Karpas-422 (cell line): ENCODE results near the gene TMEM37. TPM values are rescaled to one million over a fixed set of nuclear protein-coding genes. Genes with fewer than 3 reads are reported as not detected.
A peak's percentile ranks its signal among the peaks of the same experiment; 100 is the strongest.

ENCODE experiments used
- DNase-seq: peaks from one replicate; pipeline ENCODE4 v3.0.0-alpha.2; 2015
- H2AFZ ChIP-seq: fragments of 200-600 bp; sonication (generic); 2 replicates; pipeline ENCODE4 v1.6.1; 2014; ENCODE audit warnings: antibody characterized with exemption, low read length, mixed read lengths
- H3K27ac ChIP-seq: fragments of 200-600 bp; sonication (generic); 2 replicates; pipeline ENCODE4 v1.5.1; 2014; ENCODE audit warnings: mild to moderate bottlenecking, low read length, moderate library complexity
- H3K27me3 ChIP-seq: fragments of 200-600 bp; sonication (generic); 2 replicates; pipeline ENCODE4 v1.6.1; 2014; ENCODE audit warnings: low read length, mixed read lengths
- H3K36me3 ChIP-seq: fragments of 200-600 bp; sonication (generic); 2 replicates; pipeline ENCODE4 v1.6.1; 2014; ENCODE audit warnings: low read length, mixed read lengths; ENCODE audit not compliant: insufficient read depth
- H3K4me1 ChIP-seq: fragments of 200-600 bp; sonication (generic); 2 replicates; pipeline ENCODE4 v1.6.1; 2014; ENCODE audit warnings: mild to moderate bottlenecking, low read length, mixed read lengths
- H3K4me2 ChIP-seq: fragments of 200-600 bp; sonication (generic); 2 replicates; pipeline ENCODE4 v1.6.1; 2014; ENCODE audit warnings: low read length, low read depth, mild to moderate bottlenecking; ENCODE audit not compliant: poor library complexity, severe bottlenecking
- H3K4me3 ChIP-seq: fragments of 200-600 bp; sonication (generic); 2 replicates; pipeline ENCODE4 v1.5.1; 2014; ENCODE audit warnings: mild to moderate bottlenecking, antibody characterized with exemption, low read length, mixed read lengths
- H3K79me2 ChIP-seq: fragments of 200-600 bp; sonication (generic); 2 replicates; pipeline ENCODE4 v1.6.1; 2014; ENCODE audit warnings: mild to moderate bottlenecking, low read length, mixed read lengths
- H3K9ac ChIP-seq: fragments of 200-600 bp; sonication (generic); 2 replicates; pipeline ENCODE4 v1.6.0; 2014; ENCODE audit warnings: low read length
- H3K9me2 ChIP-seq: fragments of 200-600 bp; sonication (generic), shearing (Covaris generic); replicated peaks from 2 replicates; pipeline ENCODE4 v1.6.0; 2014; ENCODE audit warnings: mild to moderate bottlenecking, low read length, moderate library complexity; ENCODE audit not compliant: insufficient read depth
- H3K9me3 ChIP-seq: fragments of 300-700, 200-600 bp; sonication (generic); 2 replicates; pipeline ENCODE4 v1.6.1; 2014; ENCODE audit warnings: low read length, mixed read lengths
- H4K20me1 ChIP-seq: fragments of 200-600 bp; sonication (generic); 2 replicates; pipeline ENCODE4 v1.6.1; 2014; ENCODE audit warnings: mild to moderate bottlenecking, antibody characterized with exemption, low read length, low read depth; ENCODE audit not compliant: insufficient read depth
- total RNA-seq: library from RNA; depleted of rRNA; stranded (reverse); fragments of >200 nt; shearing (Covaris generic); gene quantifications from 2 replicates; pipeline ENCODE4 v1.2.3, GENCODE V29; 2014; ENCODE audit warnings: low replicate concordance

Gene TMEM37
- total RNA-seq, 1 experiment from 2014 or later, result not detected

GRCh38 chr2:119440501-119440870 lies 8.8 kb downstream of the TMEM37 start:
- H3K27me3 ChIP-seq, result no peaks in the 10 kb centered on the region

GRCh38 chr2:119440873-119441272 lies 9.2 kb downstream of the TMEM37 start:
- Histone ChIP-seq H3K27me3 (no peaks in the 10 kb centered on the region), H4K20me1 (peaks cover 15% of the 10 kb centered on the region; the same call in 1 of the 2 replicates), H3K4me1 (peaks cover 3% of the 10 kb centered on the region), H3K9ac (no peak overlapping the region), H3K27ac (no peak overlapping the region), H3K36me3 (no peaks in the 10 kb centered on the region), H2AFZ (no peak overlapping the region), H3K9me2 (no peaks in the 10 kb centered on the region), H3K79me2 (no peaks in the 10 kb centered on the region), H3K4me3 (no peak overlapping the region), H3K4me2 (no peak overlapping the region), H3K9me3 (no peaks in the 10 kb centered on the region)
- no peak for DNase-seq

More at GRCh38 chr2:119440501-119440870, 8.8 kb downstream of the TMEM37 start:
- no peaks in the 10 kb centered on the region for H3K79me2 ChIP-seq
- peaks cover 15% of the 10 kb centered on the region; the same call in 1 of the 2 replicates for H4K20me1 ChIP-seq
- no peaks in the 10 kb centered on the region for H3K9me2 ChIP-seq
- no peak for DNase-seq
- H3K4me1 ChIP-seq, result peaks cover 7% of the 10 kb centered on the region
- no peak overlapping the region for H3K9ac ChIP-seq
- no peak overlapping the region for H3K27ac ChIP-seq
- H3K36me3 ChIP-seq, result no peaks in the 10 kb centered on the region
- no peak overlapping the region for H3K4me2 ChIP-seq
- no peak overlapping the region for H2AFZ ChIP-seq
- H3K9me3 ChIP-seq, result no peaks in the 10 kb centered on the region
- no peak overlapping the region for H3K4me3 ChIP-seq

- Histone ChIP-seq H3K4me3 (no peak overlapping the region), H3K9me2 (no peaks in the 10 kb centered on the region), H3K4me2 (no peak overlapping the region), H2AFZ (no peak overlapping the region), H3K9ac (no peak overlapping the region), H3K36me3 (no peaks in the 10 kb centered on the region), H3K27ac (no peak overlapping the region), H4K20me1 (peaks cover 10% of the 10 kb centered on the region; the same call in 1 of the 2 replicates), H3K27me3 (no peaks in the 10 kb centered on the region), H3K9me3 (no peaks in the 10 kb centered on the region), H3K4me1 (no peaks in the 10 kb centered on the region), H3K79me2 (no peaks in the 10 kb centered on the region)
- no peak for DNase-seq
These were observed 9.9 kb downstream of the TMEM37 start for GRCh38 chr2:119441376-119442225.

GRCh38 chr2:119442226-119442619 lies 10.6 kb downstream of the TMEM37 start:
- no peaks in the 10 kb centered on the region for H3K79me2 ChIP-seq
- DNase-seq, result no peak
- no peaks in the 10 kb centered on the region for H3K9me2 ChIP-seq
- no peak overlapping the region for H3K27ac ChIP-seq
- H3K4me3 ChIP-seq, result no peak overlapping the region
- H3K36me3 ChIP-seq, result no peaks in the 10 kb centered on the region
- H3K9me3 ChIP-seq, result no peaks in the 10 kb centered on the region
- peaks cover 10% of the 10 kb centered on the region; the same call in 1 of the 2 replicates for H4K20me1 ChIP-seq
- H2AFZ ChIP-seq, result no peak overlapping the region
- no peaks in the 10 kb centered on the region for H3K4me1 ChIP-seq
- H3K4me2 ChIP-seq, result no peak overlapping the region
- no peak overlapping the region for H3K9ac ChIP-seq
- no peaks in the 10 kb centered on the region for H3K27me3 ChIP-seq

GRCh38 chr2:119442850-119443249 lies 11.2 kb downstream of the TMEM37 start:
- Histone ChIP-seq H3K79me2 (no peaks in the 10 kb centered on the region), H3K9ac (no peak overlapping the region), H3K4me3 (no peak overlapping the region), H2AFZ (no peak overlapping the region), H3K27me3 (no peaks in the 10 kb centered on the region), H3K36me3 (no peaks in the 10 kb centered on the region), H3K4me2 (no peak overlapping the region), H3K9me3 (no peaks in the 10 kb centered on the region), H3K9me2 (no peaks in the 10 kb centered on the region), H3K4me1 (no peaks in the 10 kb centered on the region), H4K20me1 (peaks cover 10% of the 10 kb centered on the region; the same call in 1 of the 2 replicates), H3K27ac (no peak overlapping the region)
- no peak for DNase-seq

- Histone ChIP-seq H3K4me1 (peaks cover 16% of the 10 kb centered on the region), H3K9me2 (no peaks in the 10 kb centered on the region), H3K27ac (no peak overlapping the region), H3K4me2 (no peak overlapping the region), H2AFZ (no peak overlapping the region), H3K79me2 (no peaks in the 10 kb centered on the region), H3K9ac (no peak overlapping the region), H4K20me1 (peaks cover 3% of the 10 kb centered on the region; the same call in 1 of the 2 replicates), H3K27me3 (no peaks in the 10 kb centered on the region), H3K9me3 (no peaks in the 10 kb centered on the region), H3K4me3 (no peak overlapping the region), H3K36me3 (no peaks in the 10 kb centered on the region)
- DNase-seq, result no peak
These were observed 14.4 kb downstream of the TMEM37 start for GRCh38 chr2:119446037-119446436.

GRCh38 chr2:119448427-119449141 lies 16.9 kb downstream of the TMEM37 start:
- no peak overlapping the region for H3K27ac ChIP-seq
- H4K20me1 ChIP-seq, result peaks cover 12% of the 10 kb centered on the region; the same call in 1 of the 2 replicates
- H3K36me3 ChIP-seq, result no peaks in the 10 kb centered on the region
- H3K9me2 ChIP-seq, result no peaks in the 10 kb centered on the region
- peak overlapping the region; percentile 45 for H3K4me2 ChIP-seq
- H3K79me2 ChIP-seq, result no peaks in the 10 kb centered on the region
- H3K27me3 ChIP-seq, result no peaks in the 10 kb centered on the region
- H3K9me3 ChIP-seq, result no peaks in the 10 kb centered on the region
- no peak overlapping the region for H3K4me3 ChIP-seq
- no peak overlapping the region for H2AFZ ChIP-seq
- no peak overlapping the region for H3K9ac ChIP-seq
- DNase-seq, result peak; percentile 74
- peaks cover 16% of the 10 kb centered on the region for H3K4me1 ChIP-seq

- H3K9ac ChIP-seq, result no peak overlapping the region
- H3K79me2 ChIP-seq, result no peaks in the 10 kb centered on the region
- H3K4me2 ChIP-seq, result peak overlapping the region; percentile 45
These were observed 17.9 kb downstream of the TMEM37 start for GRCh38 chr2:119449521-119449920.

More at GRCh38 chr2:119449521-119449920, 17.9 kb downstream of the TMEM37 start:
- no peak for DNase-seq
- H3K27ac ChIP-seq, result no peak overlapping the region
- H3K4me3 ChIP-seq, result no peak overlapping the region
- H4K20me1 ChIP-seq, result peaks cover 16% of the 10 kb centered on the region; the same call in 1 of the 2 replicates
- no peaks in the 10 kb centered on the region for H3K36me3 ChIP-seq
- no peaks in the 10 kb centered on the region for H3K9me2 ChIP-seq
- no peaks in the 10 kb centered on the region for H3K27me3 ChIP-seq
- H2AFZ ChIP-seq, result no peak overlapping the region
- peaks cover 16% of the 10 kb centered on the region for H3K4me1 ChIP-seq
- no peaks in the 10 kb centered on the region for H3K9me3 ChIP-seq
